ENCODE results near the gene CRABP1. TPM values are rescaled to one million over a fixed set of nuclear protein-coding genes. Genes with fewer than 3 reads are reported as not detected.

The CRABP1 gene
- total RNA-seq, 2 donors from 2014 or later: 1.3 to 1.5 TPM

DNA sequence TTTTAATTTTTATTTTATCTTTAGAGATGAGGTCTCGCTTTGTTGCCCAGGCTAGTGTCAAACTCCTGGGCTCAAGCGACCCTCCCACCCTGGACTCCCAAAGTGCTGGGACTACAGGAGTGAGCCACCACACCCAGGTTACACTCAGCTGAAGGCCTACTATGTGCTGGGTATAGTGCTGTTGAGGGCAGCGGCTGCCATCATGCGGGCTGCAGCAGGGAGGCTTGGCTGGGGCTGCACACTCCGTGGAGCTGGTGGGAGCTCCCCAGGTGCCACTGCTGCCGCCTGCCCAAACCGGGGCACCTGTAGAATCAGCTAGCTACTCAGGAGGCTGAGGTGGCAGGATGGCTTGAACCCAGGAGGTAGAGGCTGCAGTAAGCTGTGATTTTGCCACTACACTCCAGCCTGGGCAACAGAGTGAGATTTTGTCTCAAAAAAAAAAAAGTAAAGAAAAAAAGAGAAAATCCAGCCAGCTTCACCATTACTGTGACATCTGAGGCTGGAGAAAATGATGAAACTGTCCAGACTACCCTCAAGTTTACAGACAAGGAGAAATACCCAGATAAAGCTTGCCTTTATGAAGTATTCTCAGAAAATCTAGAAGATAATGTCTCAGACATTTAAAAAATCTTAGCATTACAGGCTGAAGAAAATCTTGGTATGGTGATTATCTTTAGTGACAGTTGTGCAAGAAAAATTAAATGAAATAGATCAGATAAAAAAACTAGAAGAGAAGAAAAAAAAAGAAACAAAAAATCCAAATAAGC, 42.1 kb downstream of the CRABP1 start:
- Histone ChIP-seq H3K4me1 (no peaks in the 10 kb centered on the region), H3K9me3 (no peaks in the 10 kb centered on the region), H3K9ac (ENCODE audit: low read depth in 2 of 2, low read length in 2 of 2) (no peak overlapping the region), H3K27ac (no peak overlapping the region), H3K4me3 (no peak overlapping the region), H3K36me3 (no peaks in the 10 kb centered on the region), H3K27me3 (no peaks in the 10 kb centered on the region)
- TF ChIP-seq, protein P1, sequence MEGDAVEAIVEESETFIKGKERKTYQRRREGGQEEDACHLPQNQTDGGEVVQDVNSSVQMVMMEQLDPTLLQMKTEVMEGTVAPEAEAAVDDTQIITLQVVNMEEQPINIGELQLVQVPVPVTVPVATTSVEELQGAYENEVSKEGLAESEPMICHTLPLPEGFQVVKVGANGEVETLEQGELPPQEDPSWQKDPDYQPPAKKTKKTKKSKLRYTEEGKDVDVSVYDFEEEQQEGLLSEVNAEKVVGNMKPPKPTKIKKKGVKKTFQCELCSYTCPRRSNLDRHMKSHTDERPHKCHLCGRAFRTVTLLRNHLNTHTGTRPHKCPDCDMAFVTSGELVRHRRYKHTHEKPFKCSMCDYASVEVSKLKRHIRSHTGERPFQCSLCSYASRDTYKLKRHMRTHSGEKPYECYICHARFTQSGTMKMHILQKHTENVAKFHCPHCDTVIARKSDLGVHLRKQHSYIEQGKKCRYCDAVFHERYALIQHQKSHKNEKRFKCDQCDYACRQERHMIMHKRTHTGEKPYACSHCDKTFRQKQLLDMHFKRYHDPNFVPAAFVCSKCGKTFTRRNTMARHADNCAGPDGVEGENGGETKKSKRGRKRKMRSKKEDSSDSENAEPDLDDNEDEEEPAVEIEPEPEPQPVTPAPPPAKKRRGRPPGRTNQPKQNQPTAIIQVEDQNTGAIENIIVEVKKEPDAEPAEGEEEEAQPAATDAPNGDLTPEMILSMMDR (IDR thresholded peaks at IDR 0.05): no peak
- intact Hi-C loops (cut with DNase I): no loop called here
- DNase-seq: no peak

DNA sequence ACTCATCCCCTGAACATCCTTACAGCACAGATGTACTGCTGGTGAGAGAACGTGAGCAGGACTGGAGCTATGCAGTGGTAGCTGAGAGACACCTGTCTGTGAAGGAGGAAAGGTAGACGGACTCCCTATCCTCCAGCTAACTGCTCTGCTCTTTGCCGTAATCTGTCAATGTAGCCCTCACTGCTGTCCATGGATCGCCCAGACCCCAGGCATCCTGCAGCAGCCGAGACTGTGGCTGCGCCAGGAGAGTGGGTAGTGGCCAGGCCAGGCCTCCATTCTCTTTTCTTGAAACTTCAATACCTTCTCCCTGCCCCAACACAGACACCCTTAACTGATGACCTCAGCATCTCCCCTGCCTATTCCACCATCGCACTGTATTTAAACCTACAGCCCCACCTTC, 44.5 kb downstream of the CRABP1 start:
- no peaks in the 10 kb centered on the region for H3K9me3 ChIP-seq
- TF ChIP-seq, protein P1 (IDR thresholded peaks at IDR 0.05): no peak
- DNase-seq: no peak
- H3K4me1 ChIP-seq: no peaks in the 10 kb centered on the region
- H3K27me3 ChIP-seq: no peaks in the 10 kb centered on the region
- H3K27ac ChIP-seq: no peak overlapping the region
- intact Hi-C loops (cut with DNase I): no loop called here
- H3K36me3 ChIP-seq: no peaks in the 10 kb centered on the region
- no peak overlapping the region for H3K4me3 ChIP-seq
- H3K9ac ChIP-seq (ENCODE audit: low read depth in 2 of 2, low read length in 2 of 2): no peak overlapping the region

DNA sequence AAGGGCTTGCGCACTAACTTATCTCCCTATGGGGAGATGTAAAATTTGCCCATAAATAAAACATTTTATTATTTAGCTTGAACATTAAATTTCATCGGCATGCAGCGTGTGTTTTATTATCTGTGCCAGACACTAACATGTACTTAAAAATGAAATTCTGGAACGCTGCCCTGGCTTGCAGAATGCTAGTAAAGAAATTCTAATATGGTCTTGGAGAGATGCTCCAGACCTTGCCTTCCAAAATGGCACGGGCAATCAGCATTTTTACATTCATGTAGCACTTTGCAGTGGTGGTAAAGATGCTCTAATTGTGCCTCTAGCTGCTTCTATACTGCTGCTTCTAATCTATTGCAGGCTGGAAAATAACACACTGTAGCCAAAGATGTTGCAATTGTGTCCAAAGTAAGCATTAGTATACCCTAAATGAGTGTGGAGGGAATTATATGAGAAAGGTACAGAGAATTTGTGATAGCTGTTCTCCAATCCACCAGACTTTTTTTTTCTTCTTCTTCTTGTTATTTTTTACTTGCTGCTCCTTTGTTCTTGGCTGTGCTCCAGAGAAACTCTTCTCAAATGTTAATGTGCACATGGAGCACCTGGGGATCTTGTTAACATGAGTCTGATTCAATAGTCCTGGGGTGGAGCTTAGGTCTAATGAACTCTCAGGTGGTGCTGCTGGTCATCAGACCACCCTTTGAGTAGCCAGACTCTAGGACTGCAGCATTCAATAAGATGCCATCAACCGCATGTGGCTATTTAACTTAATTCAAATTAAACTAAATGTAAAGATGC, 47.3 kb downstream of the CRABP1 start:
- Histone ChIP-seq H3K9ac (ENCODE audit: low read depth in 2 of 2, low read length in 2 of 2) (no peak overlapping the region), H3K36me3 (no peaks in the 10 kb centered on the region), H3K9me3 (no peaks in the 10 kb centered on the region), H3K27me3 (no peaks in the 10 kb centered on the region), H3K4me3 (no peak overlapping the region), H3K4me1 (no peaks in the 10 kb centered on the region), H3K27ac (no peak overlapping the region)
- intact Hi-C loops (cut with DNase I): no loop called here
- TF ChIP-seq, protein P1 (IDR thresholded peaks at IDR 0.05): no peak
- no peak for DNase-seq

DNA sequence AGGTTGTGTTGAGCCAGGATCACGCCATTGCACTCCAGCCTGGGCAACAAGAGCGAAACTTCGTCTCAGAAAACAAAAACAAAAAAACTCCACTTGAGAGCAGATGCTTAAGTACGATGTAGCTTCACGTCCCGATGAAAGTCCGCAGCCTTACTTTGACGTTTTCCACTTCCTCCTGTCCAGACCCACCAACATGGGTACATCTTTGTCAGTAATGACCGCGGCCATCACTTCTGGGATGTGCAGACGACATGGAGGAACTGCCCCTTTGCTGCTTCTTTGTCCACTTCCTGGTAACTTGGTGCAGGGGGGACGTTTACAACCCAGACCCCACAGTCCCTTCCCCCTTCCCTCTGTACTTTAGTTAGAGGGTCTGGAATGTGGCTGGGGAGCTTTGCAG, 48.7 kb downstream of the CRABP1 start:
- Histone ChIP-seq H3K4me3 (no peak overlapping the region), H3K36me3 (no peaks in the 10 kb centered on the region), H3K9me3 (no peaks in the 10 kb centered on the region), H3K27me3 (no peaks in the 10 kb centered on the region), H3K27ac (no peak overlapping the region), H3K4me1 (no peaks in the 10 kb centered on the region), H3K9ac (ENCODE audit: low read depth in 2 of 2, low read length in 2 of 2) (no peak overlapping the region)
- no peak for DNase-seq
- TF ChIP-seq, protein P1 (IDR thresholded peaks at IDR 0.05): no peak
- intact Hi-C loops (cut with DNase I): no loop called here

DNA sequence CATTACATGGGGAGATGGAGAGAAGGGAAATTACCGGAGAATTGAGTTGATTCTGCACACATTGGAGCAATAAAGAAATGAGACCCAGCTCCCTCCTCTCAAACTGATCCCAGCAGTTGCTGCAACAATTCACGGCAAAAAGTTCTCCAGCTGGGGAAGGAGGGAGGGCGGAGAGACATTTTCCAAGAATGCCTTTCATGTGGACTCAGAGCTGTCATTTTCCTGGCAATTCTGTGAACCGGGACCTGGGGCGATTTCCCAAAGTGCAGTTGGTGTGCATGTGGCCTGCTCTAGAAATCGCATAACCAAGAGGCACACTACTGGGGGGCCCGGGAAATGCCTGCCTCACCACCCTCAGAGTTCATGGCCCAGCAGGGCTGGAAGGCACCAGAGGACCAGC, 49.2 kb downstream of the CRABP1 start:
- H3K36me3 ChIP-seq: no peaks in the 10 kb centered on the region
- intact Hi-C loops (cut with DNase I): no loop called here
- H3K4me1 ChIP-seq: no peaks in the 10 kb centered on the region
- H3K9me3 ChIP-seq: no peaks in the 10 kb centered on the region
- H3K4me3 ChIP-seq: no peak overlapping the region
- TF ChIP-seq, protein P1 (IDR thresholded peaks at IDR 0.05): no peak
- no peaks in the 10 kb centered on the region for H3K27me3 ChIP-seq
- no peak for DNase-seq
- H3K9ac ChIP-seq (ENCODE audit: low read depth in 2 of 2, low read length in 2 of 2): no peak overlapping the region
- no peak overlapping the region for H3K27ac ChIP-seq

All from colonic mucosa (tissue), 4 donors.